ENCODE measurements around the gene INSR. TPM values are rescaled to one million over a fixed set of nuclear protein-coding genes. Genes with fewer than 3 reads are reported as not detected.

The INSR gene
- total and polyA plus RNA-seq, 10 of the 15 experiments (the other 5 are each of a cell fraction or from before 2014, with no cell fraction given): 4.2 to 34.9 (median 13.6) TPM

GRCh38 chr19:7337380-7338194 lies 43.4 kb upstream of the INSR start (continued):
- peak; percentile 98 for TF ChIP-seq IKZF2 (IDR thresholded peaks at IDR 0.05)
- 0 out of 2 replicates have a peak, but pooled peaks have one; percentile 34 for TF ChIP-seq CHD4 (IDR thresholded peaks at IDR 0.05)
- TF ChIP-seq EED (IDR thresholded peaks at IDR 0.05; ENCODE audit: low read depth): peak; percentile 98
- 0 out of 2 replicates have a peak, but pooled peaks have one; percentile 97 for TF ChIP-seq ASH2L (IDR thresholded peaks at IDR 0.05; ENCODE audit: borderline replicate concordance, low read depth)
- peak; percentile 75; the same call in 1 of the 2 replicates for TF ChIP-seq MTA3 (IDR thresholded peaks at IDR 0.05; ENCODE audit: borderline replicate concordance, low read length)
- TF ChIP-seq YY1 (IDR thresholded peaks at IDR 0.05; ENCODE audit: low read depth, low read length): peak; percentile 48
- TF ChIP-seq NBN (IDR thresholded peaks at IDR 0.05): peak; percentile 88; the same call in 1 of the 2 replicates
- TF ChIP-seq TBL1XR1 (IDR thresholded peaks at IDR 0.05; ENCODE audit: low read depth, low read length): peak; percentile 95
- no peak for TF ChIP-seq ZBTB40 (IDR thresholded peaks at IDR 0.05; ENCODE audit: borderline replicate concordance)
- peak; percentile 41; the same call in 1 of the 2 replicates for TF ChIP-seq TCF3 (IDR thresholded peaks at IDR 0.05; ENCODE audit: borderline replicate concordance, insufficient read depth, low read depth, low read length)
- TF ChIP-seq PBX3 (IDR thresholded peaks at IDR 0.05; ENCODE audit: insufficient replicate concordance, low read depth, low read length): no peak
- TF ChIP-seq GABPA (IDR thresholded peaks at IDR 0.05; ENCODE audit: low read depth): peak; percentile 43; the same call in 1 of the 2 replicates
- TF ChIP-seq, protein P1, sequence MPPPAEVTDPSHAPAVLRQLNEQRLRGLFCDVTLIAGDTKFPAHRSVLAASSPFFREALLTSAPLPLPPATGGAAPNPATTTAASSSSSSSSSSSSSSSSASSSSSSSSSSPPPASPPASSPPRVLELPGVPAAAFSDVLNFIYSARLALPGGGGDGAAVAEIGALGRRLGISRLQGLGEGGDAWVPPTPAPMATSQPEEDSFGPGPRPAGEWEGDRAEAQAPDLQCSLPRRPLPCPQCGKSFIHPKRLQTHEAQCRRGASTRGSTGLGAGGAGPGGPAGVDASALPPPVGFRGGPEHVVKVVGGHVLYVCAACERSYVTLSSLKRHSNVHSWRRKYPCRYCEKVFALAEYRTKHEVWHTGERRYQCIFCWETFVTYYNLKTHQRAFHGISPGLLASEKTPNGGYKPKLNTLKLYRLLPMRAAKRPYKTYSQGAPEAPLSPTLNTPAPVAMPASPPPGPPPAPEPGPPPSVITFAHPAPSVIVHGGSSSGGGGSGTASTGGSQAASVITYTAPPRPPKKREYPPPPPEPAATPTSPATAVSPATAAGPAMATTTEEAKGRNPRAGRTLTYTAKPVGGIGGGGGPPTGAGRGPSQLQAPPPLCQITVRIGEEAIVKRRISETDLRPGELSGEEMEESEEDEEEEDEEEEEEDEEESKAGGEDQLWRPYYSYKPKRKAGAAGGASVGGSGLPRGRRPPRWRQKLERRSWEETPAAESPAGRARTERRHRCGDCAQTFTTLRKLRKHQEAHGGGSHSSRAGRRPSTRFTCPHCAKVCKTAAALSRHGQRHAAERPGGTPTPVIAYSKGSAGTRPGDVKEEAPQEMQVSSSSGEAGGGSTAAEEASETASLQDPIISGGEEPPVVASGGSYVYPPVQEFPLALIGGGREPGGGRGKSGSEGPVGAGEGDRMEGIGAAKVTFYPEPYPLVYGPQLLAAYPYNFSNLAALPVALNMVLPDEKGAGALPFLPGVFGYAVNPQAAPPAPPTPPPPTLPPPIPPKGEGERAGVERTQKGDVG (CRISPR knock-in tag; IDR thresholded peaks at IDR 0.05): no peak
- peak; percentile 92 for TF ChIP-seq SMARCA5 (IDR thresholded peaks at IDR 0.05)
- TF ChIP-seq TAF1 (IDR thresholded peaks at IDR 0.05; ENCODE audit: borderline replicate concordance, low read depth, low read length): peak; percentile 9; the same call in 1 of the 2 replicates
- TF ChIP-seq JUNB (IDR thresholded peaks at IDR 0.05): peak; percentile 89
- TF ChIP-seq SMAD1 (IDR thresholded peaks at IDR 0.05; ENCODE audit: low read depth, partially characterized antibody): peak; percentile 85
- 0 out of 2 replicates have a peak, but pooled peaks have one; percentile 74 for TF ChIP-seq BMI1 (IDR thresholded peaks at IDR 0.05; ENCODE audit: borderline replicate concordance)
- peak; percentile 90 for TF ChIP-seq ATF7 (IDR thresholded peaks at IDR 0.05; ENCODE audit: low read depth)
- no peak; the same call in 1 of the 2 replicates for TF ChIP-seq PKNOX1 (IDR thresholded peaks at IDR 0.05)
- no peak for TF ChIP-seq CBX3 (IDR thresholded peaks at IDR 0.05; ENCODE audit: borderline replicate concordance, low read depth)

Data from GM12878 (cell line).